ENCODE measurements around the gene RBM14.
A peak's percentile ranks its signal among the peaks of the same experiment; 100 is the strongest.
"Not testable (repeated sequence)": the region's sequence is repeated elsewhere in the genome, so short reads cannot be mapped to it uniquely, and the experiment has no call there.

The RBM14 gene, protein sequence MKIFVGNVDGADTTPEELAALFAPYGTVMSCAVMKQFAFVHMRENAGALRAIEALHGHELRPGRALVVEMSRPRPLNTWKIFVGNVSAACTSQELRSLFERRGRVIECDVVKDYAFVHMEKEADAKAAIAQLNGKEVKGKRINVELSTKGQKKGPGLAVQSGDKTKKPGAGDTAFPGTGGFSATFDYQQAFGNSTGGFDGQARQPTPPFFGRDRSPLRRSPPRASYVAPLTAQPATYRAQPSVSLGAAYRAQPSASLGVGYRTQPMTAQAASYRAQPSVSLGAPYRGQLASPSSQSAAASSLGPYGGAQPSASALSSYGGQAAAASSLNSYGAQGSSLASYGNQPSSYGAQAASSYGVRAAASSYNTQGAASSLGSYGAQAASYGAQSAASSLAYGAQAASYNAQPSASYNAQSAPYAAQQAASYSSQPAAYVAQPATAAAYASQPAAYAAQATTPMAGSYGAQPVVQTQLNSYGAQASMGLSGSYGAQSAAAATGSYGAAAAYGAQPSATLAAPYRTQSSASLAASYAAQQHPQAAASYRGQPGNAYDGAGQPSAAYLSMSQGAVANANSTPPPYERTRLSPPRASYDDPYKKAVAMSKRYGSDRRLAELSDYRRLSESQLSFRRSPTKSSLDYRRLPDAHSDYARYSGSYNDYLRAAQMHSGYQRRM

DNA sequence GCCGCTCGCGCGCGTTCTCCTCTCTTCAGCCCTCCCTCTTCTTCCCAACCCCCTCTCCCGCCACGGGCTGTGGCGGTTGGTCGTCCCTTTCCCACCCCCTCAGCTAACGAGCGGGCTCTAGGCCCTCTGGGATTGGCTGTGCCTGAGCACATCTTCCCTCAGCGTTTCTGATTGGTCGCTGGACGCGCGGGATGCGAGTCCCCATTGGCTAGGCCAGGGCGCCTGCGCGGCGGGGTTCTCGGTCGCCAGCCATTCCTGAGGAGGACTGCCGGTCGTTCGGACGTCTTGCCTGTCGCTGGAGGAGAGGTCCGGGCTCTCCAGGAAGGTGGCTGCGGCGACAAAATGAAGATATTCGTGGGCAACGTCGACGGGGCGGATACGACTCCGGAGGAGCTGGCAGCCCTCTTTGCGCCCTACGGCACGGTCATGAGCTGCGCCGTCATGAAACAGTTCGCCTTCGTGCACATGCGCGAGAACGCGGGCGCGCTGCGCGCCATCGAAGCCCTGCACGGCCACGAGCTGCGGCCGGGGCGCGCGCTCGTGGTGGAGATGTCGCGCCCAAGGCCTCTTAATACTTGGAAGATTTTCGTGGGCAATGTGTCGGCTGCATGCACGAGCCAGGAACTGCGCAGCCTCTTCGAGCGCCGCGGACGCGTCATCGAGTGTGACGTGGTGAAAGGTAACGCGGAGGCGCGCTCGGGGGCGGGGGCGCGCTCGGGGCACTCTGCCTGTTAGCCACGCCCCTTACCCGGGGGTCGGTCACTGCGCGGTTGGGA, at the start of gene RBM14:
Gene RBM14 (plus strand): TSS at position 252 of the 776 bp plus-strand sequence. CDS start 91 bp downstream, at position 343.
- peak; percentile 99 for DNase-seq

- no peak for DNase-seq
Measured at GRCh38 chr11:66567787-66568123, 48.7 kb upstream of the RBM14 start.

GRCh38 chr11:66568124-66568916, 48.1 kb upstream of the RBM14 start, which contains the start of gene CTSF:
CTSF (minus strand) TSS chr11:66568606; CDS start chr11:66568486, 120 bp downstream.
- peak; percentile 91 for DNase-seq

DNA sequence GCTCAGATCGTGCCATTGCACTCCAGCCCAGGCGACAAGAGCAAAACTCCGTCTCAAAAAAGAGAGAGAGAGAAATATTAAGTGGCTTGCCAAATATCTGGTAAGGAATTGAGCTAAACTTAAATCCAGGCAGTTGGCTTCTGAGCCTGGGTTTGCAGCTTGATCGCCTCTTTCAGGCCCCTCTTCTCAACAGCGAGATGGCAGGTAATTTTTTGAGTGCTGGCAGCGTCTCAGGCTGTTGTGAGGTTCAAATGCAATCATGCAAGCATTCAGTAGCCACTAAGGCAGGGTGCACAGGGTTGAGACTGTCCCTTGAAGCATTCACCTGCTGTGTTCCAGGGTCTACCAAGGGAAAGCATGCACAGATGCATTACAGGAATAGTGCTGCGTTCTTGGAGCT, 47.4 kb upstream of the RBM14 start:
- no peak for DNase-seq

GRCh38 chr11:66570079-66570849, 46.2 kb upstream of the RBM14 start:
- no peak for DNase-seq

DNA sequence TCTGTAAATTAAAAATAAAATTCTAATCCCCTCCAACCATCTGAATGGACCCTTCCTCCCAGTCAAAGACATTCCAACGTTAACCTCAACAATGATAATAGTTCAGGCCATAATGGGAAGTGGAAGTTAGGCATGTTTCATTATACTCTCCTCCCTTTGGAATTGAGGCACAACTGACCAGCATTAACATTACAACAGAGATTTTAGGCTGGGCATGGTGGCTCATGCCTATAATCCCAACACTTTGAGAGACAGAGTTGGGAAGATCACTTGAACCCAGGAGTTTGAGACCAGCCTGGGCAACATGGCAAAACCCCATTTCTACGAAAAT, 45.6 kb upstream of the RBM14 start:
- no peak for DNase-seq

- peak; percentile 89 for DNase-seq
Measured at GRCh38 chr11:66579017-66579606, 37.3 kb upstream of the RBM14 start.

- no peak for DNase-seq
Measured at GRCh38 chr11:66580803-66581202, 35.6 kb upstream of the RBM14 start.

DNA sequence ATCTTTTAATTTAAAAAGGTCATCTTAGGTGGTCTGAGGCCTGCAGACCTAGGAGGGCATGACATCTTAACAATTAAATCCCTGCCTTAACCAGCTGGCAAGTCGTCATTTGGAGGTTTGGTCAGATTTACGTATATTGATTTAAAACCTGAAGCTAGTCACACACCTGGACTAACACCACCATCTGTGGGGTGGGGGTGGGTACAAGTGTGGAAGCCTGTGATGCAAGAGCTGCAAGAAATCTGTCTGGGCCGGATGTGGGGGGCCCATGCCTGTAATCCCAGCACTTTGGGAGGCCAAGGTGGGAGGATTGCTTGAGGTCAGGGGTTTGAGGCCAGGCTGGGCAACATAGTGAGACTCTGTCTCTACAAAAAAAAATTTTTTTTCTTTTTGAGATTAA, 35.2 kb upstream of the RBM14 start:
- no peak for DNase-seq

- not testable (repeated sequence) for DNase-seq
Measured at GRCh38 chr11:66582565-66583147, 33.8 kb upstream of the RBM14 start.

DNA sequence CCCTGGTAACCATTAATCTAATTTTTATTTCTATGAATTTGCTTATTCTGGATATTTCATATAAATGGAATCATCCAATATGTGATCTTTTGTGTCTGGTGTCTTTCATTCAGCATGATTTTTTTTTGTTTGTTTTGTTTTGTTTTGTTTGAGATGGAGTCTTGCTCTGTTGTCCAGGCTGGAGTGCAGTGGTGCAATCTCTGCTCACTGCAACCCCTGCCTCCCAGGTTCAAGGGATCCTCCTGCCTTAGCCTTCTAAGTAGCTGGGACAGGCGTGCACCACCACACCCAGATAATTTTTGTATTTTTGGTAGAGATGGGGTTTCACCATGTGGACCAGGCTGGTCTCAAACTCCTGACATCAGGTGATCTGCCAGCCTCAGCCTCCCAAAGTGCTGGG, 31.0 kb upstream of the RBM14 start:
- DNase-seq: not testable (repeated sequence)

DNA sequence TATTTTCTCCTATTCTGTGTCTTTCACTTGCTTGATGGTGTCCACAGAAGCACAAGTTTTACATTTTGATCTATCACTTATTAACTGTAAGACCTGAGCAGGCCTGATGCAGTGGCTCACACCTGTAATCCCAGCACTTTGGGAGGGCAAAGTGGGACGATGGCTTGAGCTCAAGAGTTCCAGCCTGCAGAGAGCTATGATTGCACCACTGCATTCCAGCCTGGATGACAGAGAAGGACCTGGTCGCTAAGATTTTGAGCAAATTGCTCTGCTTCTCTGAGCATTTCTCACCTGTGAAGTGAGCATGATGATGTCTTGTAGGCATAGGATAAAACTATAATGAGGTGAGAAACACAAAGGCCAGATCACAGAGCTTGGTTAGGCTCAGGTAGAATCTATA, 30.3 kb upstream of the RBM14 start:
- no peak for DNase-seq

GRCh38 chr11:66589315-66589714, 27.1 kb upstream of the RBM14 start:
- DNase-seq: not testable (repeated sequence)

DNA sequence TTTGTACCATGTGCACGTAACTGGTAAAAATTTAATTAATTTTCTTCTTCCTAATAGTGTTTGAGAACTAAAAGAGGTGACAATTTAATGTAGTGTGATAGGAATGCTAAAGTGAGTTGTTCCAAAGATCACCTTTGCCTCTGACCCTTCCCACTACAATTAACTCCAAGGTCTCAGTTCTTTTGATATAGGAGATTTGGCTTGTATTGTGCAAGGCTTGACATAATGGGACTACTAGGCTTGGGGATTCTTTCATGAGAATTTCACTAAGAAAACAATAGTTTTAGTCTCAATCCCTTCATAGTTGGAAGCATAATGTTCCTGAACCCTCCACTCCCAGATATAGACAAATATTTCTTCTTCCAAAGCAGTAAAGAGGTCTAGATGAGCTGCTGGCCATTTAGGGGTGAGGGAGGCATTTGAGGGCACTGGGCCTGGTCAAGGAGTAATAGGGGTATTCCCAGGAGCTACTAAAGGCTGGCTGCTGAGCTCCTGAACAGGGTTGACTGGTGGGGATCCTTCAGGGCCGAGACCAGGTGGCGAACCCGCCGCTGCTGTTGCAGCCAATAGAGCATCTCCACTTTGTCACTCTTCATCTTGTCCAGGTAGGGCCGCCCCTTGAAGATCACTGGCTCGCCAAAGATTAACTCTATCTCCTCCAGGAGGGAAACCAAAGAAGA, 26.3 kb upstream of the RBM14 start:
- DNase-seq: no peak

DNA sequence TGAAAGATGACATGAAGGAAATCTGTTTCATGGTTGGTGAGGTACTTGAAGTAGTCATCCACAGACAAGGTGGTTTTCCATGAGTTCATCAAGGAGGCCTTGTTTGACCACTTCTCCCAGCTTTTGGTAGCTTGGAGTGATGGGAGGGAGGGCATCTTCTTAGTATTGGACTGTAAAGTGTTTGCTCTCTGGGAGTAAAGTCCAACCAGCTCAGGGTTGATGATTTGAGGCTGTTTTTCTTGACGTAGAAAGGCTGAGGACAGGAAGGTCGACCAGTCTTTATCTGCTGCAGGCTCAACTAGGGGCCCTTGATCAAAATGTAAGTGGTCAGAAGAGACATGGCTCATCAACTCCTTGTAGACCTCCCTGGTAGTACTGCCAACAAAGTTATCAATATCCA, 25.3 kb upstream of the RBM14 start:
- DNase-seq: no peak

GRCh38 chr11:66592457-66593302, 23.8 kb upstream of the RBM14 start, which contains the start of the genes CCDC87 and CCS:
CCDC87 (minus strand) TSS chr11:66593063; CDS start chr11:66593015, 48 bp downstream.
CCS (plus strand) TSS chr11:66593185; CDS start chr11:66593262, 77 bp downstream.
- DNase-seq: peak; percentile 98

DNA sequence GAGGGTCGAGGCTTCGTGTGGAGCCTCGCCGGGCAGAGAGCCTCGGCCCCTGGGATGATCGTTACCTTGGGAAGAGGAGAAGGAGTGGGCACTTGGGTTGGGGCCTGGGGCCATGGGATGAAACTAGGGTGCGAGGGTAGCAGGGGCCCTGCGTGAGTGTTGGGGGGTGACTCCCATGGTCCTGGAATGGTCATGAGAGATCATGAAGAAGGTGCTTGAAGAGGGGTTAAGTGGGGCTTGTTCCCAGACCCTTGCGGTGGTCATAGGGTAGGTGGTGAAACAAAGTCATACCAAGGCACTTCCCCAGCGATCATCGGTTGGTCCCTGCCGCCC, 23.2 kb upstream of the RBM14 start:
- DNase-seq: no peak

DNA sequence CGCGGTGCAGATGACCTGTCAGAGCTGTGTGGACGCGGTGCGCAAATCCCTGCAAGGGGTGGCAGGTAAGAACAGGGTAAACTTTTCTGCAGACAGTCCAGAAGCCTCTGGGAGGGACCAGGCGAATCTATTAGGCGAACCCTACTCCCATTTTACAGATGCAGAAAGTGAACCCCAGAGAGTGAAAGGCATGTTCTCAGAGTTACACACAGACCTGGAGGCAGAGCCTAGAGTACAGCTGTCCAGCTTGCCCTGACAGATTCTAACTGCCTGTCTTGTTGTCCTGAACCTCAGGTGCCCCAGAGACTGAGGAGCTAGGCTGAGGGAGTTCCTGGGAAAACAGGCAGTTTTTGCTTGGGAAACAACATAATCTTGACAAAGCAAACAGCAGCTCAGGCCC, 22.8 kb upstream of the RBM14 start:
- DNase-seq: no peak

DNA sequence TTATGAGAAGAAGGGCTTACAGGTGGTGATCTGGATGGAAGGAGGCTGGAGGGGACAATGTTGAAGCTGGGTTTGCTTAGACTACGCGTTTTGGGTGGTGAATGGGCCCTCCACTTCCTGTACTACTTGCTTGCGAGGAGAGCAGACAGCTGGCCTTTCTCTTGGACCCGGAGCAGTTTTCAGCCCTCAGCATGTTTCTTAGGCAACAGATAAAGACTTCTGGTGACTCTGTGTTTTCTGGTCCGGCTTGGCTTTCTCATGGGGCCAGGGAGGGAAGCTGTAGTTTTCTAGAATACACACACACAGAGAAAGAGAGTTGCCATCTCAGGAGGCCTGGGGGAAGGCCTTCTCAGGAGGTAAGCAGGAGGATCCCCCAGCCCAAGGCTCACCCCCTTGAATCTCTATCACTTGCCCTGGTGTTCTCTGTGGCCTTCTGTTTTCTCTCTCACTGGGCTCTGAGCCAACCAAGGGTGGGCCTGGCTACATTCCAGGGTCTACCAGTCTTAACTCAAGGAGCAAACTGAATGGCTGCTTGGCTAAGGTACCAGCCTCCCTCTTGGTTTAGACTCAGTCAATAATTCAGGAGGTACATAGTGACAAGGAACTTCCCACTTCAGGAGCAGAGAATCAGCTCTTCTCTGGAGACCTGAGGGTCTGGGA, 21.1 kb upstream of the RBM14 start:
- DNase-seq: no peak

Measured in retina (tissue), 1 donor.